ENCODE measurements around the gene UNC119.
"Not testable (repeated sequence)": the region's sequence is repeated elsewhere in the genome, so short reads cannot be mapped to it uniquely, and the experiment has no call there.

DNA sequence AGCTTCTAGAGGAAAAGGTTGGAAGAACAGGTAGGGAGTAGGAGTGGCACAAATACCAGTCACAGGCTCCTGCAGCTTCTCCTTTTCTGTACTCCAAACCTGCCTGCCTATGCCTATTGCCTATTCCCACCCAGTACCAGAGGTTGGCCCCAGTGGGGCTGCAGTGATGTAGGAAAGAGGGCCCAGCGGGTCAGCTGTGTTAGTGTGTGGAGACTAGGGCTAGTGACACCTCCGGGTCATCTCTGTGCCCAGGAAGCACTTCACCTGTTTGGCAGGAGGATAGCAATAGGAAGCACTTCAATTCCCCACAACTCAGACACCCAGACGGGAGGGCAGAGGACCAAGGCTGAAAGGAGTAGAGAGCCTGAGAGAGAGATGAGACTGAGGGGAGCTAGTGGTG, 23.6 kb upstream of the UNC119 start:
- TF ChIP-seq, protein P1, sequence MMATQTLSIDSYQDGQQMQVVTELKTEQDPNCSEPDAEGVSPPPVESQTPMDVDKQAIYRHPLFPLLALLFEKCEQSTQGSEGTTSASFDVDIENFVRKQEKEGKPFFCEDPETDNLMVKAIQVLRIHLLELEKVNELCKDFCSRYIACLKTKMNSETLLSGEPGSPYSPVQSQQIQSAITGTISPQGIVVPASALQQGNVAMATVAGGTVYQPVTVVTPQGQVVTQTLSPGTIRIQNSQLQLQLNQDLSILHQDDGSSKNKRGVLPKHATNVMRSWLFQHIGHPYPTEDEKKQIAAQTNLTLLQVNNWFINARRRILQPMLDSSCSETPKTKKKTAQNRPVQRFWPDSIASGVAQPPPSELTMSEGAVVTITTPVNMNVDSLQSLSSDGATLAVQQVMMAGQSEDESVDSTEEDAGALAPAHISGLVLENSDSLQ (IDR thresholded peaks at IDR 0.05), result not testable (repeated sequence)
- TF ChIP-seq SP1 (IDR thresholded peaks at IDR 0.05); BHLHE40 (IDR thresholded peaks at IDR 0.05; ENCODE audit: borderline replicate concordance); ELF4 (IDR thresholded peaks at IDR 0.05); FOXM1 (IDR thresholded peaks at IDR 0.05; ENCODE audit: borderline replicate concordance); FOXK2 (IDR thresholded peaks at IDR 0.05): not testable (repeated sequence)

All from HEK293T (cell line).